Transverse colon (tissue), 4 donors: ENCODE measurements around the gene PRR18. TPM values are rescaled to one million over a fixed set of nuclear protein-coding genes. Genes with fewer than 3 reads are reported as not detected.

Experiments used
- DNase-seq: peaks from one replicate; pipeline ENCODE4 v3.0.0-alpha.2; 2019
- H3K27ac ChIP-seq, 4 donors: fragments of 200-600 bp; sonication (generic); 2 replicates each; pipeline ENCODE4 v1.5.1; 2016 to 2018; ENCODE audit warnings: inconsistent platforms in 4 of 4
- H3K27me3 ChIP-seq: fragments of 200-600 bp; sonication (generic); 2 replicates; pipeline ENCODE4 v1.5.1; 2017; ENCODE audit warnings: inconsistent platforms
- H3K36me3 ChIP-seq, 4 donors: fragments of 200-600 bp; sonication (generic); 2 replicates each; pipeline ENCODE4 v1.5.1; 2017 to 2019; ENCODE audit warnings: inconsistent platforms in 4 of 4
- H3K4me1 ChIP-seq, 4 donors: fragments of 200-600 bp; sonication (generic); 2 replicates each; pipeline ENCODE4 v1.5.1; 2017 to 2020; ENCODE audit warnings: inconsistent platforms in 4 of 4
- H3K4me3 ChIP-seq, 4 donors: fragments of 200-600 bp; sonication (generic); 1 replicate in 1 of 4; 2 replicates in 3 of 4; pipeline versions ENCODE4 v1.5.1 to v1.6.1; 2017 to 2019; ENCODE audit warnings: inconsistent platforms in 4 of 4
- H3K9me3 ChIP-seq, 2 donors: fragments of 200-600 bp; sonication (generic); 2 replicates each; pipeline ENCODE4 v1.5.1; 2017 to 2019; ENCODE audit warnings: inconsistent platforms in 2 of 2
- EP300 ChIP-seq: sonication (generic); formaldehyde crosslinking; IDR thresholded peaks from one replicate; pipeline ENCODE4 v1.6.1; 2017; ENCODE audit warnings: antibody characterized with exemption, low read depth
- POLR2A ChIP-seq: fragments of 450-650 bp; IDR thresholded peaks from one replicate; pipeline ENCODE4 v1.6.1; 2016; ENCODE audit warnings: antibody characterized with exemption, mild to moderate bottlenecking, moderate library complexity
- POLR2AphosphoS5 ChIP-seq, 3 donors: sonication (generic); formaldehyde crosslinking; IDR thresholded peaks; one replicate each; pipeline ENCODE4 v1.6.1; 2016; ENCODE audit warnings: antibody characterized with exemption in 3 of 3
- WGBS, 2 donors: methylation state at CpG; one replicate each; pipeline ENCODE4 v1.1.5; 2018; ENCODE audit warnings: low coverage in 1 of 2; 5-methylcytosine and 5-hydroxymethylcytosine counted together
- in situ Hi-C, 4 donors: fragments of 200-750 bp; cut with MboI; loops; one replicate each; pipeline versions ENCODE4 v1.15.0 to v1.15.1; 2017; ENCODE audit warnings: low sequenced_read_pairs in 3 of 4, low pct_ligation_motif_present in 1 of 4, low pct_unique_long_range_greater_than_20kb in 1 of 4
- intact Hi-C: fragments of 100-400 bp; cut with DNase I; formaldehyde crosslinking; loops from one replicate; pipeline ENCODE4 v1.15.1; 2023; ENCODE audit warnings: low total_unique reads
- total RNA-seq, 4 donors: library from RNA; depleted of rRNA; stranded (reverse); fragments of >200 nt; gene quantifications; one replicate each; pipeline ENCODE4 v1.1.0, GENCODE V29; 2016
- TF ChIP-seq, protein P1 (sequence below), 5 experiments: fragments of 200-600 bp in 3 of 5; fragments of 450-650 bp in 2 of 5; sonication (generic) in 3 of 5; IDR thresholded peaks; 1 replicate in 2 of 5; 2 replicates in 3 of 5; pipeline ENCODE4 v1.5.1; 2016 to 2017; ENCODE audit warnings: antibody characterized with exemption in 5 of 5, inconsistent platforms in 3 of 5, mild to moderate bottlenecking in 2 of 5, moderate library complexity in 1 of 5

PRR18 gene
- total RNA-seq, 4 donors from 2014 or later = not detected

- intact Hi-C loops = no loop called here
- TF ChIP-seq POLR2A = no peak
- TF ChIP-seq, protein P1, sequence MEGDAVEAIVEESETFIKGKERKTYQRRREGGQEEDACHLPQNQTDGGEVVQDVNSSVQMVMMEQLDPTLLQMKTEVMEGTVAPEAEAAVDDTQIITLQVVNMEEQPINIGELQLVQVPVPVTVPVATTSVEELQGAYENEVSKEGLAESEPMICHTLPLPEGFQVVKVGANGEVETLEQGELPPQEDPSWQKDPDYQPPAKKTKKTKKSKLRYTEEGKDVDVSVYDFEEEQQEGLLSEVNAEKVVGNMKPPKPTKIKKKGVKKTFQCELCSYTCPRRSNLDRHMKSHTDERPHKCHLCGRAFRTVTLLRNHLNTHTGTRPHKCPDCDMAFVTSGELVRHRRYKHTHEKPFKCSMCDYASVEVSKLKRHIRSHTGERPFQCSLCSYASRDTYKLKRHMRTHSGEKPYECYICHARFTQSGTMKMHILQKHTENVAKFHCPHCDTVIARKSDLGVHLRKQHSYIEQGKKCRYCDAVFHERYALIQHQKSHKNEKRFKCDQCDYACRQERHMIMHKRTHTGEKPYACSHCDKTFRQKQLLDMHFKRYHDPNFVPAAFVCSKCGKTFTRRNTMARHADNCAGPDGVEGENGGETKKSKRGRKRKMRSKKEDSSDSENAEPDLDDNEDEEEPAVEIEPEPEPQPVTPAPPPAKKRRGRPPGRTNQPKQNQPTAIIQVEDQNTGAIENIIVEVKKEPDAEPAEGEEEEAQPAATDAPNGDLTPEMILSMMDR (IDR thresholded peaks at IDR 0.05) = no peak
- no peak for TF ChIP-seq POLR2AphosphoS5 (IDR thresholded peaks at IDR 0.05)
- no peak for TF ChIP-seq EP300
- no peak for DNase-seq
- H3K27me3 ChIP-seq = peaks cover 38% of the 10 kb centered on the region
- no peaks in the 10 kb centered on the region for H3K9me3 ChIP-seq
- in situ Hi-C loops = no loop called here
- H3K36me3 ChIP-seq = no peaks in the 10 kb centered on the region
- no peaks in the 10 kb centered on the region for H3K4me1 ChIP-seq
- no peak overlapping the region for H3K27ac ChIP-seq
- WGBS, 2 donors = 69 to 100% methylated on average over 1 to 6 of the region's 6 CpGs
- H3K4me3 ChIP-seq = no peak overlapping the region
Observed at GRCh38 chr6:166284640-166285039, 23.6 kb downstream of the PRR18 start.

DNA sequence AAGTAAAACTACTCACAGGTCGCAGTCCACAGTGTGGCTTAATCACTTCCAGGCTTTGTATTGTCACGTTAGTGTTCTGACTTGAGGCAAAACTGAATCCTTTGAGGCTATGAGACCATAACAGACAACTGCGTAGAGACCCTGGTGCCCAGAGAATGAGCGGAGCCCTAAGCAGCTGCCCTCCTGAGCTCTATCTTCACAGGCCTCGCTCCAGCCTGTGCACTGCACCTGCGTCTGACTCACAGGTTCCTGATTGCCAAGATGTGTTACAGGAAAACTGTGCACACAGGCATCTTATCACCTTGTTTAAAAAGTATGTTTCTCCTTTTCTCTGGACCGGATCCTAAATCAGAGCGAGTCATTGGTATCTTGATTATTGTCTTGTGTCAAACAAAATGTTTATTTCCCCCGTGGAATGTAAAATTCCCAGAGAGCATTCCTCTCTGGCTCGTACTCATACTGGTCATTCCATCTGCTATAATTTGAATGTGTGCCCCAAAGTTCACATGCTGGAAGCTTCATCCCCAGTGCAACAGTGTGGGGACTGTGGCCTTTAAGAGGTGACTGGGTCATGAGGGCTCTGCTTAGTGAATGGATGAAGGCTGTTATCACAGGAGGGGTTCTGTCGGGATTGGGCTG, 25.7 kb downstream of the PRR18 start:
- Histone ChIP-seq H3K27ac (no peak overlapping the region), H3K9me3 (no peaks in the 10 kb centered on the region), H3K4me1 (no peaks in the 10 kb centered on the region), H3K4me3 (no peak overlapping the region), H3K27me3 (peaks cover 44% of the 10 kb centered on the region), H3K36me3 (no peaks in the 10 kb centered on the region)
- TF ChIP-seq, protein P1 (IDR thresholded peaks at IDR 0.05) = no peak
- TF ChIP-seq EP300 (no peak), POLR2A (no peak), POLR2AphosphoS5 (IDR thresholded peaks at IDR 0.05) (no peak)
- in situ Hi-C loops = no loop called here
- intact Hi-C loops = no loop called here
- no peak for DNase-seq
- 51 to 63% methylated on average over 6 to 11 of the region's 11 CpGs for WGBS, 2 donors

DNA sequence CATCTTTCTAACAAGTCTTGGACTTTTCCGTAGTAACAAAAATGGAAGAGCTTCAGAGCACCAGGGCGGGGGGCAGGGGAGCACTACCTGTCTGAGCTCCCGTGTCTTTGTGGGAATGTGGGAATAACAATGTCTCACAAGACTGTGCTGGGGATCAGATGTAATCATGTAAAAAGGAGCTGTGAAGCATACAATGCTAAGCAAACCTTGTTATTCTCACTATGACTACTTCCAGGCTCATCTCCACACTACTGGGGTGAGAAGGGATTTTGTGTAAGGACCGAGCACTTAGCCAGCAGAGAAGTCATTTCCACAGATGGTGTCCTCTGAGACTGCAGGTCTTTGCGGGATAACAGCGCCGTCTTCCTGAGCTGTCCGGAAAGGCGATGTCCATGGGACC, 27.1 kb downstream of the PRR18 start:
- H3K4me1 ChIP-seq = no peaks in the 10 kb centered on the region
- intact Hi-C loops = no loop called here
- DNase-seq = no peak
- TF ChIP-seq POLR2A (no peak), EP300 (no peak), POLR2AphosphoS5 (IDR thresholded peaks at IDR 0.05) (no peak)
- TF ChIP-seq, protein P1 (IDR thresholded peaks at IDR 0.05) = no peak
- no peak overlapping the region for H3K27ac ChIP-seq
- H3K36me3 ChIP-seq = no peaks in the 10 kb centered on the region
- WGBS, 2 donors = 91% methylated on average over 9 of the region's 9 CpGs; no CpG with 5 or more reads in 1 of the 2 donors
- no peak overlapping the region for H3K4me3 ChIP-seq
- H3K27me3 ChIP-seq = peaks cover 52% of the 10 kb centered on the region
- no peaks in the 10 kb centered on the region for H3K9me3 ChIP-seq
- in situ Hi-C loops = no loop called here

- H3K4me1 ChIP-seq = peaks cover 0 to 8% (median 0%) of the 10 kb centered on the region in 4 donors
- DNase-seq = no peak
- no peak overlapping the region for H3K4me3 ChIP-seq
- TF ChIP-seq, protein P1 (IDR thresholded peaks at IDR 0.05) = no peak
- TF ChIP-seq POLR2A = no peak
- TF ChIP-seq POLR2AphosphoS5 (IDR thresholded peaks at IDR 0.05) = no peak
- no peak for TF ChIP-seq EP300
- no peaks in the 10 kb centered on the region for H3K36me3 ChIP-seq
- H3K27ac ChIP-seq = no peak overlapping the region
- H3K9me3 ChIP-seq = no peaks in the 10 kb centered on the region
- in situ Hi-C loops (loop anchor here in 3 of 4 donors (5.0 to 10.0 kb wide), 3 partner anchors 115 to 125 kb away; no protein-coding TSS in a partner anchor), intact Hi-C loops (no loop called here)
- H3K27me3 ChIP-seq = peaks cover 50% of the 10 kb centered on the region
- WGBS, 2 donors = 88 to 100% methylated on average over 1 of the region's 1 CpG
Observed at GRCh38 chr6:166279393-166279679, 28.9 kb downstream of the PRR18 start.
